IPS-18c (cell line): ENCODE data around the gene PRKCI.

ENCODE experiments used
- H3K4me3 ChIP-seq: 2 replicates; pipeline ENCODE4 v1.7.0; 2013; ENCODE audit warnings: low read depth, mild to moderate bottlenecking, low read length, moderate library complexity; ENCODE audit not compliant: insufficient read depth
- H3K9me3 ChIP-seq: one replicate; pipeline ENCODE4 v1.6.1; 2013; ENCODE audit warnings: mild to moderate bottlenecking, low read length, moderate library complexity; ENCODE audit not compliant: control insufficient read depth, insufficient read depth

Gene PRKCI

DNA sequence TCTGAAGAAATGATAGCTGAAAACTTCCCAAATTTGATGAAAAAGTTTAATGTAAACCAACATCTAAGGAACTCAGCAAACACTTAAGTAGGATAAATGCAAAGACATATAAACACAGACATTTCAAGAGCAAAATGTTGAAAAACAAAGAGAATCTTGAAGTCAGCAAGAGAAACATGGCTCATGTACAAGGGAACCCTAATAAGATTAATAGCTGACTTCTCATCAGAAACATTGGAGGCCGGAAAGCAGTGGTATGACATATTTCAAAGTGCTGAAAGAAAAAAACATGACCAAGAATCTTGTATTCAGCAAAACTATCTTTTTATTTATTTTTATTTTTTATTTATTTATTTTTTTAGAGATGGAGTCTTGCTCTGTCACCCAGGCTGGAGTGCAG is 10.6 kb upstream of the PRKCI start:
- Histone ChIP-seq H3K9me3 (no peaks in the 10 kb centered on the region), H3K4me3 (no peak overlapping the region)

DNA sequence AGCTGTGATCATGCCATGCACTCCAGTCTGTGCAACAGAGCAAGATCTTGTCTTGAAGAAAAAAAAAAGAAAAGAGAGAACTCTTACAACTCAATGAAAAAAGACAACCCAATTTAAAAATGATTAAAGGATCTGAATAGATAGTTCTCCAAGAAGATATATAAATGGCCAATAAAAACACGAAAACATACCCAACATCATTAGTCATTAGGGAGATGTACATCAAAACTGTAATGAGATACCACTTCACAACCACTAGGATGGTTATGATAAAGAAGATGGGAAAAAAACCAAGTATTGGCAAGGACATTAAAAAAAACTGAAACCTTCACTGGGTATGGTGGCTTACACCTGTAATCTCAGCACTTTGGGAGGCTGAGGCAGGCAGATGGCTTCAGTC is 2.4 kb upstream of the PRKCI start:
- H3K9me3 ChIP-seq: no peaks in the 10 kb centered on the region
- no peak overlapping the region for H3K4me3 ChIP-seq

DNA sequence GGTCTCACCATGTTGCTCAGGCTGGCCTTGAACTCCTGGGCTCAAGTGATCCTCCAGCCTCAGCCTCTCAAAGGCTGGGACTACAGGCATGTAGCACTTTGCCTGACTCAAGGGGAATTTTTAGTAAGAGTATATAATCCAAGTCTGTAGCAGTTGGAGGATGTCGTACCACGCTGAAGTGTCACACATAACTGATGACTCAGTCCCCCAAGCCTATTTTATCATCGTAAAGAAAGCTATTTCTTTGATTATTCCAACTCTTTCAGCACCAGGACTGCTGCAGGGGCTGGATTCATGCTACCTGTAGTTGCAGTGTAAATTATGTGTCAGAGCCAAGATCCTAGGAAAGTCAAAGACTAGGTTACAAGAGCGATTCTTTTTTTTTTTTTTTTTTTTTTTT is 1.4 kb upstream of the PRKCI start:
- Histone ChIP-seq H3K9me3 (no peaks in the 10 kb centered on the region), H3K4me3 (no peak overlapping the region)

DNA sequence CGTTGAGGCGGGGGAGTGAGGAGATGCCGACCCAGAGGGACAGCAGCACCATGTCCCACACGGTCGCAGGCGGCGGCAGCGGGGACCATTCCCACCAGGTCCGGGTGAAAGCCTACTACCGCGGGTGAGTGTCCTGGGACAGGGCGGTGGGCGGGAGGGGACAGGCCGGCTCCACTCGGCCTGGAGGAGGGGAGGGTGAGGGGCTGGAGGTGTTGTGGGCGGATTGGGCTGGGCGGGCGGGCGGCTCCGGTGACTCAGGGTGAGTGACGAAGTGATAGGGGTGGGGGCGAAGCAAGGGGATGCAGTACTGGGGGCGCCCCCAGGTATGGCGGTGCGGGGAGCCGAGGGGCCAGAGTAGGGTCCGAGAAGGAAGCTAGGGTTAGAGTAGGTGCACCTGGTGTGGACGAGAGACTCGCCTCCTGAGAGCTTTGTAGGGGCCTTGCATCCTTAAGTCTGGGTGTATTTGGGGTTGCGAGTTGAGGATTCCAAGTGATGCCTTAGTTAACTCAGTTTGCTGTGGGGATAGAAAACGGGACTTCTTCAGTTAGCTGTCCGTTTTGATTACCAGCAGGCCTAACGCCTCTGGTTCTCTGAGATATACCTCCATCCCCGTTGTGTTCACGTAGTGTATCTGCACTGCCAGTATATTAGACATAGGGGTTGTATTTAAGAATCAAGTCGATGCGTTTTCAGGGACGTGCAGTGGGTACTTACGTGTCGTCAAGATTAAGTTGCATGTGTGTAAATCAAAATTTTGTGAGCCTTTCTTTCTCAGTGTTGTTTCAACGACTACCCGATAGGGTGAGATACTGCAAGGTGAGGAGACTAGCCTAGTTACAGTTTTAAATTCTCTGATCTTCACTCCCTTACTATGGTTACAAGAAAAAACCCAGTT is 670 bp downstream of the PRKCI start:
- Histone ChIP-seq H3K9me3 (no peaks in the 10 kb centered on the region), H3K4me3 (peak overlapping the region; percentile 84)

DNA sequence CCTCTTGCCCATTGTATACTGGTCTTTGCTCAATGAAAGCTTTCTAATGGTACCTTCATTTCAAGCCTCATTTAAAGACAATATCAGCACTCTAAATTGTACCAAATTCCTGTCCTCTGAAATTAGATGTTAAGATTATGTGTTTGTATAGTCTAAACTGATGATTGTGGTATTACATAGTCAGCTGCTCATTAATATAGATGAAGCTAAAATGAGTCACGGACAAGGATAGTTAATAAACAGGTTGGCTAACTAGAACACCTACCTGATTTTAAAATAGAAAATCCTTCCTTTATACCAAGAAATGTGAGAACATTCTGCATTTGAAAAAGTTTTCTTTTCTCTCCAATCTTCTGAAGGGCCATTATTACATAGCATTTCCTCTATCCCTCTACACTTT is 2.9 kb downstream of the PRKCI start:
- Histone ChIP-seq H3K9me3 (no peaks in the 10 kb centered on the region), H3K4me3 (no peak overlapping the region)

DNA sequence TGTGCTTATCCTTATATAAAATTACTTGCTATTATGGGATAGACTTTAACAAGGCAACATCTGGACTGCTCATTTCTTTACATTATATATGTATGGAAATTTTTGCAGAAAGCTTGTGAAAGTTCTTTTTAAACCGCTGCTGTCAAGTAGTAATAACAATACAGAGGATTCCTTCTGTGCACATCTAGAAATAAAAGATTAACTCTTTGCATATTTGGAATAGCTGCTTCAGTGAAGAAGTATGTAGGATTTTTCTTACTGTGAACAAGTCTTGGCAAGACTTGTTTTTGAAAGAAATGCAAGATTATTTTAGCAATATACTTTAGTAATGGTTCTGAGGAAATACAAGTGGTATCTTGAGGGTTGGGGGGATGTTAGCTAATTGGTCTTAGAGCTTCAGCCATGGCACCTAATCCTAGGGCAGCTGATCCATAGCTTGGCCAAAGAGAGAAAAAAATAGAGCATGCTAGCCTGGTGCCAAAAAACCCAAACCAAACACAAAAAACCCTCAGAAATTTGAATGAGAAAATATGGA is 4.3 kb downstream of the PRKCI start:
- H3K4me3 ChIP-seq: no peak overlapping the region
- H3K9me3 ChIP-seq: no peaks in the 10 kb centered on the region

DNA sequence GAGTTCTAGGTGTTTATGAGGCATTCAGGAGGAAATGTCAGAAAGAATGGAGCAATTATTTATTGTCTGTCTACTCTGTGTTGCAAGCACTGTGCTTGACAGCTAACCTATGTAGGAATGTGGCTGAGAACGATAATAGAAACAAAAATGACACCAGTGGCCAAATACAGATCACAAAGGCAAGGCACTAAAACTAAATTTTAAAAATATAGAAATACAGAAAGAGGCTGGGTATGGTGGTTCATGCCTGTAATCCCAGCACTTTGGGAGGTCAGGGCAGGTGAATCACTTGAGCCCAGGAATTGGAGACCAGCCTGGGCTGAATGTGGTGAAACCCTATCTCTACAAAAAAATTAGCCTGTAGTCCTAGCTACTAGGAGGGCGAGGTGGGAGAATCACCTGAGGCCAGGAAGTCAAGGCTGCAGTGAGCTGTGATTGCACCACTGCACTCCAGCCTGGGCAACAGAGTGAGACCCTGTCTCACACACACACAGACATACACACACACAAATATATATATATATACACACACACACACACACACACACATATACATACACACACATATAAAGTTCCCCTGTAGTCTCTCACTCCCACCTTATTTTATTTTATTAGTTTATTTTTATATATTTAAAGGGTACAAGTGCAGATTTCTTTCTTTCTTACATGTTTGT is 6.0 kb downstream of the PRKCI start:
- Histone ChIP-seq H3K9me3 (no peaks in the 10 kb centered on the region), H3K4me3 (no peak overlapping the region)

DNA sequence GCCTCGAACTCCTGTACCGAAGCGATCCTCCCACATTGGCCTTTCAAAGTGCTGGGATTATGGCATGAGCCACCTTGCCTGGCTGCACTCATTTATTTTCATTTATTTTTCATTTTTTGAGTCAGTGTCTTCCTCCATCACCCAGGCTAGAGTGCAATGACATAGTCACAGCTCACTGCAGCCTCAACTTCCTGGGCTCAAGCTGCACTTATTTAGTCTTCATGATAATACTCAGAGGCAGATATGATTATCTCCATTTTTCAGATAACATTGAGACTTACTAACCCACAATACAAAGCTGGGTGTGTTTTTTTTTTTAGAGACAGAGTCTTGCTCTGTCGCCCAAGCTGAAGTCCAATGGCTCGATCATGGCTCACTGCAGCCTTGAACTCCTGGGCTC is 10.0 kb downstream of the PRKCI start:
- Histone ChIP-seq H3K9me3 (no peaks in the 10 kb centered on the region), H3K4me3 (no peak overlapping the region)

DNA sequence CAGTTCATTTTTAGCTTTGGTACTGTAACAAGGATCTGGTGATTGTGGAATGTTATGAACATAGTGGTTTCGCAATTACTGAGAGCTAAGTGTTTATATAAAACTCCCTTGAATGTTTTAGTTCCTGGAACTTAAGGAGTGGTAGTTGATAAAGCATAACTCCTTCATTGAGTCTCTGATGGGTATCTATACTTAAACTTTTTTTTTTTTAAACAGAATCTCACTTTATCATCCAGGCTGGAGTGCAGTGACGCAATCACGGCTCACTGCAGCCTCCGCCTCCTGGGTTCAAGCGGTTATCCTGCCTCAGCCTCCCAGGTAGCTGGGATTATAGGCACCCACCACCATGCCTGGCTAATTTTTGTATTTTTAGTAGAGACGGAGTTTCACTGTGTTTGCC is 11.3 kb downstream of the PRKCI start:
- Histone ChIP-seq H3K9me3 (no peaks in the 10 kb centered on the region), H3K4me3 (no peak overlapping the region)

DNA sequence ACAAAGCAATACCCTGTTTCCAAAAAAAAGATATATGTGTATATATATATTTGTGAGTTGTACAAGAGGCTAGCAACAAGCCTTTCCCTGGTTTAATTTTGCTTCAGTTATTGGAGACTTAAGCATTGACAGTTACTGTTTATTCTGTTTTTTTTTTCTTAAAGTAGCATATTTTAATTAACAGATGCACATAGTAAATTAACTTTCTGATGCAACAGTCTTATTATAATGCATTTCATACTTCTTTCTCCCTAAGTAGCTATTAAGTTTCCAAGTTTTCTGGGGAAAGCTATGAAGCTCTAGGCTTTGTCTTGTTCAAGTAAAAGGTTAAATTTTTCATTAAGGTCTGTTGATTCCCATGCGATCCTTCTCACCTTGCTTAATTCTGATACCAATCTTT is 17.9 kb downstream of the PRKCI start:
- H3K4me3 ChIP-seq: no peak overlapping the region
- H3K9me3 ChIP-seq: no peaks in the 10 kb centered on the region

DNA sequence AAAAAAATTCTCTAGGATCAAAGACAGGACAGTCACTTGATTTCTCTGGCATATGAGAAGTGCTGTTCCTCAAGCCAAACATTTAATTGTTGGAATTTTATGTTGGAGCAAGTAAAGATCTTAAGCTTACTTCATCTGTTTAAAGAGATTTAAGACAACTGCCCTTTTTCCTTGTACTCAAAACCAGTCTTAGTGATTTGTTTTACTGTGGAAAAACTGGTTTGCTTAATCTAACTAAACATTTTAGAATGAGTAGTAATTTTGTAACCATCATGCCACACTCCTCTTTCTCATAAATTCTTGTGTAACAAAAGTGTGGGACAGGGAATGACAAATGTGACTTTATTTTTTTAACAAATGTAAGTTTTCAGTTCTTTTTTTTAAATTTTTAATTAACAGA is 18.4 kb downstream of the PRKCI start:
- Histone ChIP-seq H3K9me3 (no peaks in the 10 kb centered on the region), H3K4me3 (no peak overlapping the region)

DNA sequence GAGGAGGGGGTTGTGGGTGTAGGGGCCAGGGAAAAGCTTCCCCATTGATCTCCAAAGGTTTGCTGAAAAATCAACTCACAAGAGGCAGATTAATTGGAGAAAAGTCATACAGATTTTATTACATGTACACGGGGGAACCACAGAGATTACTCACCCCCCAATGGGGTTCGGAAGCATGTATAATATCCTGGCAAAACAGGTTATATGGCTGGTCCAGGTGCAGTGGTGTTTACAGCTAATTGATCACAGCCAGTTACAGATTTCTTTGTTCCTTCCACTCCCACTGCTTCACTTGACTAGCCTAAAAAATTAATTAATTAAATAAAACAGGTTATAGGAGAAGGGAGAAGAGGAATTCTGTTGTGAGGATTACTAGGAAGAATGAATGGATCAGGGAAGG is 22.4 kb downstream of the PRKCI start:
- Histone ChIP-seq H3K4me3 (no peak overlapping the region), H3K9me3 (no peaks in the 10 kb centered on the region)

DNA sequence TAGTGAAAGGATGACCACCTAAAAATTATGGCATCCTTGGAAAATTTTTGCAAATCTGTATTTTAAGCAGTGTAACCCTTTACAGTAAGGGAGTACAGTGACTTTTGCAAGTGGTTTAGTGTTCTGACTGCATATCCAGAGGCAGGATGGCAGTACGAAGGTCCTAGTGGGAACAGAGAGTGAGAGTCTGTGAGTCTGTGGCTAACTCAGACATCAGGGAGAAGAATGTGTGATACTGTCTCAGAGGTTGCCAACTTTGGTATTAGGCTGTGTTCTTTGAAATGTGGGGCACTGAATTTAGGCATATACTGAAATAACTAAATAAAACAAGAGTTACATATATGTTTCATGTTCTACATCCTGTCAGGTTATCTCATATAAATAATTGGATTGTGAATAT is 25.7 kb downstream of the PRKCI start:
- Histone ChIP-seq H3K9me3 (no peaks in the 10 kb centered on the region), H3K4me3 (no peak overlapping the region)

DNA sequence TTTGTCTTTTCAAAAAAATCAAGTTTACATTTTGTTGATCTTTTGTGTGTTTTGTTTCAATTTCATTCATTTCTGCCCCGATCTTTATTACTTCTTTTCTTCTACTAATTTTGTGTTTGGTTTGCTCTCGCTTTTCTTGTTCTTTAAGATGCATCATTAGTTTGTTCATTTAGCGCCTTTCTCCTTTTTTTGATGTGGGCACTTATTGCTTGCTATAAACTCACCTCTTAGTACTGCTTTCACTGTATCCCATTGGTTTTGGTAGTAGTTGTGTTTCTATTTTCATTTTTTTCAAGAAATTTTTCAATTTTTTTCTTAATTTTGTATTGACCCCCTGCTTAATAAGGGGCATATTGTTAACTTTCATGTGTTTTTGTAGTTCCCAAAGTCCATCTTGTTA is 34.4 kb downstream of the PRKCI start:
- no peak overlapping the region for H3K4me3 ChIP-seq
- no peaks in the 10 kb centered on the region for H3K9me3 ChIP-seq

DNA sequence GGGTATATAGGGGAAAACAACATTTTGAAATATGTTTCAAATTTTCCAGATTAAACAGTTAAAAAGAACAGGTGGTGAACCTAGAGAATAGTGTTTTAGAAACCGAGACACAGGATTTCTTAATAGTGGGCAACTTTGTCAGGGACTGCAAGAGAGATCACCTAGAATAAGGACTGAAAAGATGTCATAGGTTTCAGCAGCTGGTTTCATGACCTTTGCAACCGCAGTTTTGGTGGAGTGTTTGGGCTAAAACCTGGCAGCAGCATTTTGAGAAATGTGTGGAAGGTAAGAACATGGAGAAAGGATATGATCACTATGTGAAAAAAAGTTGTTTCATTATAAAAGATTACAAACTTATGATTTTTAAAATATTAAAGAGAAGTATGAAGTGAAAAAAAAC is 34.9 kb downstream of the PRKCI start:
- Histone ChIP-seq H3K9me3 (no peaks in the 10 kb centered on the region), H3K4me3 (no peak overlapping the region)

DNA sequence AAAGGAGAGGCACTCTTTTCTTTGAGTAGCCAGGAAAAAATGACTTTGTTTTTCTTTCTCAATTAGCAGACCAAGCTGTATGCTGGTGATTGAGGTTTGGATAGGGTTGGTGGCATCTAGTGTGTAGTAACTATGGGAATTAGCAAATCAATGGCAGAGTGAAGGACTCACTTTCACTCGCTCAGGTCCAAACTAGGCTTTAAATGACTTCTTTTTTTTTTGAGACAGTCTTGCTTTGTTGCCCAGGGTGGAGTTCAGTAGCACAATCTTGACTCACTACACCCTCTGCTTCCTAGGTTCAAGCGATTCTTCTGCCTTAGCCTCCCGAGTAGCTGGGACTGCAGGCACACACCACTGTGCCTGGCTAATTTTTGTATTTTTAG is 35.9 kb downstream of the PRKCI start:
- Histone ChIP-seq H3K4me3 (no peak overlapping the region), H3K9me3 (no peaks in the 10 kb centered on the region)

DNA sequence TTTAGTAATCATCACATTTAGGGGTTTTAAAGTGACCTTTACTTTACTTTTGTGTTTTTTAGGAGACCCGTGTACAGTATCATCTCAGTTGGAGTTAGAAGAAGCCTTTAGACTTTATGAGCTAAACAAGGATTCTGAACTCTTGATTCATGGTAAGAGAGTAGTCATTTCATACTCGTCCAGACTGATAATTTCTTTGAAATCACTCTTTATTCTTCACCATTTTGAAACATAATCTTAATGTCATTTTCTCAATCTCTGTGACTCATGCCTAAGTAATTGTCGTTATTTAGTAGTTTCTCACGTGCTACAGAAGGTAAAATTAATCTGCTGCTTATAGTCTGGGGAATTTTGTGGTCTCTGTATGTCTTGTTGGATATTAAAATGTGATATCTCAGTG is 37.7 kb downstream of the PRKCI start:
- no peaks in the 10 kb centered on the region for H3K9me3 ChIP-seq

DNA sequence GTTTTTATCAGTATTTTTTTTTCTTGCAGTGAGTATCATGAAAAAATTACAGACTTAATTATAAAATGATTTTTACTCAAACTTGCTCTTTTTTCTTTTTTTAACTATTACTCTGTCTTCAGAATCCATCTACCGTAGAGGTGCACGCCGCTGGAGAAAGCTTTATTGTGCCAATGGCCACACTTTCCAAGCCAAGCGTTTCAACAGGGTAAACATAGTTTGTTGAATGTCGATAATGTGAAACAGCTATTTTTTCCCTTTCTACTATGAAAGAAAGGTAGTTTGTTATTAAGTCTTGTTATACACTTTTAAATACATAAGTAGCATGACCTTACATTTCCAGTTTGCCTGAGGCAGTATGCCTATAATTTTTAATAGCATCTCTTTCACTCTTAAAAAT is 45.6 kb downstream of the PRKCI start:
- H3K9me3 ChIP-seq: no peaks in the 10 kb centered on the region
- H3K4me3 ChIP-seq: no peak overlapping the region

More for the DNA sequence above, 37.7 kb downstream of the PRKCI start:
- no peak overlapping the region for H3K4me3 ChIP-seq
